Heart left ventricle (tissue), 16 donors: ENCODE results near the gene RNF17. TPM values are rescaled to one million over a fixed set of nuclear protein-coding genes. Genes with fewer than 3 reads are reported as not detected.
"Not testable (repeated sequence)": the region's sequence is repeated elsewhere in the genome, so short reads cannot be mapped to it uniquely, and the experiment has no call there.

ENCODE experiments used
- ATAC-seq, 4 donors: fragments of 200-7000 bp; cut with Tn5 transposase; one replicate each; pipeline ENCODE4 v1.9.1; 2020 to 2022; ENCODE audit warnings: moderate library complexity in 4 of 4, mild to moderate bottlenecking in 3 of 4, moderate number of reproducible peaks in 1 of 4
- DNase-seq, 5 donors: peaks; one replicate each; pipeline ENCODE4 v3.0.0-alpha.2; 2020
- H3K27ac ChIP-seq, 12 donors: fragments of 200-600 bp; sonication (generic) in 4 of 12; one replicate each; pipeline versions ENCODE4 v1.5.0 to v1.8.0; 2016 to 2022; ENCODE audit warnings: mild to moderate bottlenecking in 2 of 12
- H3K27me3 ChIP-seq, 9 donors: fragments of 200-600 bp; sonication (generic) in 2 of 9; one replicate each; pipeline versions ENCODE4 v1.5.1 to v1.8.0; 2016 to 2022; ENCODE audit warnings: mild to moderate bottlenecking in 3 of 9
- H3K36me3 ChIP-seq, 9 donors: fragments of 200-600 bp; sonication (generic) in 2 of 9; one replicate each; pipeline versions ENCODE4 v1.5.0 to v1.8.0; 2018 to 2022; ENCODE audit warnings: mild to moderate bottlenecking in 2 of 9
- H3K4me1 ChIP-seq, 12 donors: fragments of 200-600 bp; sonication (generic) in 4 of 12; one replicate each; pipeline versions ENCODE4 v1.5.0 to v1.8.0; 2016 to 2022; ENCODE audit warnings: mild to moderate bottlenecking in 3 of 12
- H3K4me3 ChIP-seq, 12 donors: fragments of 200-600 bp; sonication (generic) in 4 of 12; one replicate each; pipeline versions ENCODE4 v1.5.0 to v1.8.0; 2017 to 2022; ENCODE audit warnings: mild to moderate bottlenecking in 9 of 12, moderate library complexity in 4 of 12
- H3K9me3 ChIP-seq, 12 donors: fragments of 200-600 bp; sonication (generic) in 4 of 12; one replicate each; pipeline versions ENCODE4 v1.5.0 to v1.8.0; 2016 to 2022; ENCODE audit warnings: mild to moderate bottlenecking in 1 of 12
- CTCF ChIP-seq, 12 donors: fragments of 200-600 bp; sonication (generic) in 4 of 12; IDR thresholded peaks; one replicate each; pipeline versions ENCODE4 v1.5.0 to v1.8.0; 2018 to 2022; ENCODE audit warnings: antibody characterized with exemption in 12 of 12, mild to moderate bottlenecking in 5 of 12
- POLR2A ChIP-seq, 2 donors: fragments of 450-650 bp; IDR thresholded peaks; one replicate each; pipeline ENCODE4 v1.6.1; 2017; ENCODE audit warnings: antibody characterized with exemption in 2 of 2, mild to moderate bottlenecking in 2 of 2, moderate library complexity in 2 of 2
- WGBS, 4 donors: extraction: QIAGEN DNeasy Blood & Tissue Kit in 2 of 4; methylation state at CpG; one replicate each; pipeline versions ENCODE4 v1.1.5 to v1.1.7; 2013 to 2018; 5-methylcytosine and 5-hydroxymethylcytosine counted together
- intact Hi-C, 10 donors: fragments of 100-400 bp; cut with DNase I; formaldehyde crosslinking; loops; one replicate each; pipeline versions ENCODE4 v1.11.1 to v1.14.2; 2022
- polyA plus RNA-seq, 2 donors: library from polyadenylated mRNA; stranded (reverse); fragments of 200-250 nt; gene quantifications; one replicate each; pipeline ENCODE4 v1.2.3, GENCODE V29; 2013
- total RNA-seq, 9 donors: library from RNA; depleted of rRNA in 2 of 9; stranded (reverse); fragments of >200 nt in 2 of 9; fragmentation: NEBNext Ultra II Directional in 3 of 9; extraction: Animal tissue kit (Norgen Biotek cat#: 25700) in 3 of 9; gene quantifications; one replicate each; pipeline versions ENCODE4 v1.1.0 to v1.2.4, GENCODE V29; 2016 to 2023
- donor health status: ischemic (EF 13 %, LVEDD 7.1; RV severe dilation, severe dysfunction).
- donor health status: healthy with polysubstance abuse.
- donor health status: DM: no; HTN: yes; CAD: no.
- donor health status: DM: no; HTN: no; CAD: no.
- donor health status: ischemic (EF 25% LVEDD 6.9; RV normal size, moderate dysfunction).
- donor health status: ischemic (EF 25% LVEDD 5.7; RV mildly dilated, moderate dysfunction).
- donor health status: healthy.
- donor health status: DM: yes; HTN: yes; CAD: no.
- donor health status: ischemic (EF 35%, LVEDD 5.7; RV mildly dilated, moderate dysfunction).
- donor health status: nonischemic (EF 11% LVEDD 7.7; RV severe dilation, severe dysfunction).
- donor health status: DM: yes; HTN: yes; CAD: no.
- donor health status: PGD.
- donor health status: ischemic (EF 29% LVEDD 5.4; RV normal size, mild dysfunction).
- donor health status: nonischemic (EF 23%, LVEDD 6.1; RV moderate dilation, normal function).

The RNF17 gene
- total and polyA plus RNA-seq, 11 donors: 0.13 to 0.17 (median 0.16) TPM; not detected in 8

GRCh38 chr13:24724714-24725113 lies 39.3 kb upstream of the RNF17 start:
- TF ChIP-seq POLR2A (IDR thresholded peaks at IDR 0.05) (no peak), CTCF (IDR thresholded peaks at IDR 0.05) (no peak)
- H3K4me1 ChIP-seq: peaks cover 0 to 2% (median 0%) of the 10 kb centered on the region in 12 donors
- H3K9me3 ChIP-seq: no peaks in the 10 kb centered on the region
- no peaks in the 10 kb centered on the region for H3K27me3 ChIP-seq
- no peak for DNase-seq
- no peaks in the 10 kb centered on the region for H3K36me3 ChIP-seq
- ATAC-seq: no peak
- no peak overlapping the region for H3K27ac ChIP-seq
- 21 to 48% (median 38%) methylated on average over 2 of the region's 2 CpGs for WGBS, 4 donors
- H3K4me3 ChIP-seq: no peak overlapping the region
- intact Hi-C loops: loop anchor here in 6 of 10 donors (5.0 to 10.0 kb wide), 4 partner anchors 32 to 142 kb away; partner anchors contain the start of gene ATP12A (in 1 of the 6)

GRCh38 chr13:24725379-24725778 lies 38.6 kb upstream of the RNF17 start:
- H3K4me3 ChIP-seq: no peak overlapping the region
- intact Hi-C loops: loop anchor here in 6 of 10 donors (5.0 to 10.0 kb wide), 4 partner anchors 33 to 143 kb away; partner anchors contain the start of gene ATP12A (in 1 of the 6)
- no peaks in the 10 kb centered on the region for H3K9me3 ChIP-seq
- H3K27ac ChIP-seq: no peak overlapping the region
- H3K36me3 ChIP-seq: no peaks in the 10 kb centered on the region
- no peak for DNase-seq
- WGBS, 4 donors: 85 to 93% (median 89%) methylated on average over 5 of the region's 5 CpGs
- no peak for TF ChIP-seq CTCF (IDR thresholded peaks at IDR 0.05)
- no peak for TF ChIP-seq POLR2A (IDR thresholded peaks at IDR 0.05)
- H3K4me1 ChIP-seq: peaks cover 0 to 2% (median 0%) of the 10 kb centered on the region in 12 donors
- no peak for ATAC-seq
- no peaks in the 10 kb centered on the region for H3K27me3 ChIP-seq

- Histone ChIP-seq H3K36me3 (no peaks in the 10 kb centered on the region), H3K27ac (no peak overlapping the region), H3K4me3 (no peak overlapping the region), H3K4me1 (peaks cover 0 to 2% (median 0%) of the 10 kb centered on the region in 12 donors), H3K27me3 (no peaks in the 10 kb centered on the region), H3K9me3 (peaks cover 0 to 12% (median 0%) of the 10 kb centered on the region in 12 donors)
- WGBS, 4 donors: 58 to 62% (median 61%) methylated on average over 24 of the region's 24 CpGs
- TF ChIP-seq POLR2A (IDR thresholded peaks at IDR 0.05) (no peak), CTCF (IDR thresholded peaks at IDR 0.05) (peak; percentile 61 to 84 (median 74))
- DNase-seq: peak; percentile 44 to 65 (median 51)
- peak; percentile 90 to 97 (median 94) for ATAC-seq
- intact Hi-C loops: loop anchor here (1.0 to 10.0 kb wide), 7 partner anchors 33 to 146 kb away; partner anchors contain the start of gene ATP12A (in 1 of the 10)
Measured at GRCh38 chr13:24727731-24728601, 36.0 kb upstream of the RNF17 start.

GRCh38 chr13:24730873-24731567 lies 32.9 kb upstream of the RNF17 start:
- intact Hi-C loops, DNase-seq, H3K36me3 ChIP-seq, H3K4me3 ChIP-seq, H3K4me1 ChIP-seq, ATAC-seq, H3K27ac ChIP-seq, H3K27me3 ChIP-seq: not testable (repeated sequence)
- H3K9me3 ChIP-seq: peaks cover 0 to 12% (median 0%) of the 10 kb centered on the region in 12 donors
- 73 to 98% (median 95%) methylated on average over 4 of the region's 4 CpGs for WGBS, 4 donors
